HG03064 (cell line): ENCODE data around the gene AFF4.

ENCODE experiments used
- ATAC-seq: cut with Tn5 transposase; IDR thresholded peaks from one replicate; pipeline ENCODE4 v1.9.1; 2021; ENCODE audit warnings: low read depth; ENCODE audit not compliant: unreplicated experiment

Gene AFF4

GRCh38 chr5:132829742-132830435 lies 133.5 kb downstream of the AFF4 start:
- peak; percentile 71 for ATAC-seq

- no peak for ATAC-seq
Observed at GRCh38 chr5:132828846-132829494, 134.5 kb downstream of the AFF4 start.

- no peak for ATAC-seq
Observed at GRCh38 chr5:132827943-132828673, 135.3 kb downstream of the AFF4 start.

GRCh38 chr5:132826424-132827082 lies 136.9 kb downstream of the AFF4 start:
- no peak for ATAC-seq

- no peak for ATAC-seq
Observed at GRCh38 chr5:132825834-132826391, 137.5 kb downstream of the AFF4 start.
